GM19099 (cell line): ENCODE results near the gene ICAM2.

Experiments used
- POLR2A ChIP-seq: IDR thresholded peaks from 3 replicates; pipeline ENCODE4 v1.6.1; 2011; ENCODE audit warnings: low read depth; ENCODE audit not compliant: insufficient read length; ENCODE audit errors: extremely low read depth

The ICAM2 gene

GRCh38 chr17:64055183-64056142 is 35.0 kb upstream of the ICAM2 start:
- no peak for TF ChIP-seq POLR2A

- no peak for TF ChIP-seq POLR2A
These were observed 33.9 kb upstream of the ICAM2 start for GRCh38 chr17:64054304-64054703.

GRCh38 chr17:64053101-64053500 is 32.7 kb upstream of the ICAM2 start:
- TF ChIP-seq POLR2A: no peak

- no peak for TF ChIP-seq POLR2A
These were observed 30.7 kb upstream of the ICAM2 start for GRCh38 chr17:64051153-64051552.

GRCh38 chr17:64048805-64049204 is 28.4 kb upstream of the ICAM2 start:
- TF ChIP-seq POLR2A: no peak

GRCh38 chr17:64045176-64045575 is 24.7 kb upstream of the ICAM2 start:
- TF ChIP-seq POLR2A: no peak

- TF ChIP-seq POLR2A: no peak
These were observed 22.5 kb upstream of the ICAM2 start for GRCh38 chr17:64042700-64043485.

GRCh38 chr17:64041912-64042311 is 21.5 kb upstream of the ICAM2 start:
- TF ChIP-seq POLR2A: no peak

GRCh38 chr17:64040206-64040605 is 19.8 kb upstream of the ICAM2 start:
- no peak for TF ChIP-seq POLR2A

- TF ChIP-seq POLR2A: no peak
These were observed 18.6 kb upstream of the ICAM2 start for GRCh38 chr17:64039106-64039400.

- TF ChIP-seq POLR2A: no peak
These were observed 18.1 kb upstream of the ICAM2 start for GRCh38 chr17:64038331-64039105.

GRCh38 chr17:64037802-64038201 is 17.4 kb upstream of the ICAM2 start:
- no peak for TF ChIP-seq POLR2A

- no peak for TF ChIP-seq POLR2A
These were observed 16.7 kb upstream of the ICAM2 start for GRCh38 chr17:64037180-64037579.

GRCh38 chr17:64036198-64036922 is 15.9 kb upstream of the ICAM2 start:
- TF ChIP-seq POLR2A: no peak

- TF ChIP-seq POLR2A: no peak
These were observed 11.6 kb upstream of the ICAM2 start for GRCh38 chr17:64032081-64032480.
